Measurements from ENCODE around the gene HDAC4.

Gene HDAC4

DNA sequence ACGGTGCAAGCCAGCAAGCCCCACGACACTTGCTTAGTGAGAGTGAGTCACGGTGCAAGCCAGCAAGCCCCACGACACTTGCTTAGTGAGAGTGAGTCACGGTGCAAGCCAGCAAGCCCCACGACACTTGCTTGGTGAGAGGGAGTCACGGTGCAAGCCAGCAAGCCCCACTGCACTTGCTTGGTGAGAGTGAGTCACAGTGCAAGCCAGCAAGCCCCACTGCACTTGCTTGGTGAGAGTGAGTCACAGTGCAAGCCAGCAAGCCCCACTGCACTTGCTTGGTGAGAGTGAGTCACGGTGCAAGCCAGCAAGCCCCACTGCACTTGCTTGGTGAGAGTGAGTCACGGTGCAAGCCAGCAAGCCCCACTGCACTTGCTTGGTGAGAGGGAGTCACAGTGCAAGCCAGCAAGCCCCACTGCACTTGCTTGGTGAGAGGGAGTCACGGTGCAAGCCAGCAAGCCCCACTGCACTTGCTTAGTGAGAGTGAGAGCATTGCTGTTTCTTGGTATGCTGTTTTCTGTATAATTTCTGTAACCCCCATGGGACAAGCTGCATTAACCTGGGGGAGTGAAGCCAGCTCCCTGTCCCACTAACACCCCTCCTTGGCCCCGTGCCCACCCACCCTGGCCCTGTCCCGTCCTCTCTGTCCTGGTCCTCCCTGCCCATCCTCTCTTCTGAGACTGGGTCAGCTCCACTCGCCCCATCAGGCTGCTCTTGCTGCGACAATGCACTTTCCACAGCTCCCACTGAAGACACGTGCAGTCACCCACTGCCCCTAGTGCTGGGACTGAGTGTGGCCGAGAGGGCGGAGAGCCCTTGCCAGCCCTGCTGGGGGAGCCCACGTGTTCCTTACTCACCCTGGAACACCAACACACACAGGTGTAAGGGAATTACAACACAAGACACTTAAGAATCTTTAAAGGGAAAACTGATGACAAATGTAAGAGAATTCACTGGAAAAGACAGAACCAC is 331.2 kb downstream of the HDAC4 start:
- peak; percentile 28 for DNase-seq

DNA sequence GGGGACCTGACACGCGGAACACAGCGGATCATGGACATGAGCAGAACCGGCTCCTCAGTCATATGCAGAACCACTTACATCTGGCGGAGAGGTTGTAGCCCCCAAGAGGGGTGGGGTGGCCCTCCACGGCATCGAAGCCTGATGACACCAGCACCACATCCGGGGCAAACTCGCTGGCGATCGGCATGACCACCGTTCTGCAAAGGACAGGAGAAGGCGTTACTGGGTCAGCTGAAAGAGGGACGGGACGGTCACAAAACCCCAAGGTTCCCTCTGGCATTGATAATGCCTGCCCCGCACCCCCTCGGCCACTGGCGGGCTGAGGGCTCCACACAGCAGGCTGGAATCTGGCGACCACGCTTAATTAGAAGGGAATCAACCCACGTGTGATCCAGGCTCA is 332.4 kb downstream of the HDAC4 start:
- DNase-seq = no peak

DNA sequence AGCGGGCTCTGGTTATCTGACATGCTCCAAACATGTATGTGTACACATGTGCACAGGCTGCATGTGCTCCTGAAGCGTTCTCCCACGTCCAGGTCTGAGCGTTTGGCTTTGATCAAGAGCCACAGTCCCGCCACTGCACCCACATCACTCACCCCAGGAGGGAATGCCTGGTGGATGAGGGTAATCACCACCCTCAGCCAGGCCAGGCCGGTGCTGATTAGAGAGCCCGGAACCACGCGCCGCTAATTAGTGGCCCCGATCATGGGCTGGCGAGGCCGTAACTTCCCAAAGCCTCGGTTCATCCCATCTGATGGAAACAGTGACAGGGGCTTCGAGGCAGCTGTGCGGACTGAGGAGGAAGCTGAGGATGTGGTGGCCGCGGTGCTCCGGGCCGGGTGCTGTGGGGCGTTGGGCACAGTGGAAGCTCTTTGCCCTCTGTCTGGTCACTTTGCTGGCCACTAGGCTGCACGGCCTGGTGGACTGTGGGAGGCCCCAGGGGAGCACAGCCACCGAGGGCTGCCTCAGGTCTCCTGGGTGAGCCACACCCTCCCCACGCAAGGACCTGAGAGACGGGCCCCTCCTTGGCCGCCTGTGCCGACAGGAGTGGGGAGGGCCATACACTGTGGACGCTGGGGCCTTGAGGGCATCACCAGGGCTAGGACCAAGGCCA is 333.5 kb downstream of the HDAC4 start:
- DNase-seq = no peak

DNA sequence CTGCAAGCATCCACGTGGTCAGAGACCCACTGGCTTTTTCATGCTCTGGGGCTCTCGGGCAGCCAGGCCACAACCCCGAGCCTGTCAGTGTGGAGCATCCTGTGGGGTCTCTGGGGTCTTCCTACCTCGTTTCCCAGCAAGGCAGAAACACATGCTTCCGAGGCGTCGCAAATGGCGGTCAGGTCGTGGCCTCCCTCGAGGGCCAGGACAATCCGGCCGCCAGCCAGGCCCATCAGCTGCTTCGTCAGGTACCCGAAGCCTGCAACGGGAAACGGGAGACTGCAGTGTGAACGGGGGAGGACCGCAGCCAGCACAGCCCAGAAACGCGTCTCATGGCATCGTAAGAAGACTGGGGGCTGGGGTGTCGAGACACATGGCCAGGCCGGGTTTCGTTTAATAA is 334.2 kb downstream of the HDAC4 start:
- DNase-seq = no peak

DNA sequence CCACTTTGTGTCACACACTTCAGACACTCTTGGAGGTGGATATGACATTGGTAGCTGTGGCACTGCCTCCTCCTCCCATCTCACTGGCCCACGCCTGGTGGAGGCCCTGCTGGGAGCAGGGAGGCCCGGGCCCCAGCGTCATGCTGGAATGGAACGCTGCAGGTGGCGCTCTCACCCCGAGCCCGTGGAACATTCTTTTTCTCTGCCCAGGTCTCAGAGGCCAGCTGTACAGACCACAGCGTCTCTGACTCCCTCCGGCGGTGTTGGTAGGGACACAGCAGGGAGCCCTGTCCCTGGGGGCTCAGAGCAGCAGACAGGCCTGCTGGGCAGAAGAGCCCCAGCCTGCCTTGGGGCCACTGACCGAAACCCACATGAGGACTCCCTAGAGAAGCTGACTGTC is 334.9 kb downstream of the HDAC4 start:
- no peak for DNase-seq

DNA sequence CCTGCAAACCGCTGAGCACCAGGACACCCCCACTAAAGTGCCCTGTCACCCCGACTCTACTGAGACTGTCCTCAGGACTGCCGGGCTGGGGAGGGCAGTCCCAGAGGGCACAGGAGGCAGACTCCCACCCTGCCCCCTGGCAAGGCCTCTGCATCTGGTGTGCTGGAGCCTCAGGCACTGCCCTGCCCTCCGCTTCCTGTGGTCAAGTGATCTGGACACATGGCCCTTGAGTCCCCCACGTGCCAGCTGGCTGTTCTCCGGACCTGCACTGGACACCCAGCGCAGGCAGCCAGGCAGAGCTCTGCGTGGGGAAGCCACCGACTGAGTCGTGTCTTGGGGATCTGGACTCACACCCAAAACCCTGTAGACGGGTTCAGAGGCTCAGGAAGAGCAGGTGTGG is 335.3 kb downstream of the HDAC4 start:
- no peak for DNase-seq

DNA sequence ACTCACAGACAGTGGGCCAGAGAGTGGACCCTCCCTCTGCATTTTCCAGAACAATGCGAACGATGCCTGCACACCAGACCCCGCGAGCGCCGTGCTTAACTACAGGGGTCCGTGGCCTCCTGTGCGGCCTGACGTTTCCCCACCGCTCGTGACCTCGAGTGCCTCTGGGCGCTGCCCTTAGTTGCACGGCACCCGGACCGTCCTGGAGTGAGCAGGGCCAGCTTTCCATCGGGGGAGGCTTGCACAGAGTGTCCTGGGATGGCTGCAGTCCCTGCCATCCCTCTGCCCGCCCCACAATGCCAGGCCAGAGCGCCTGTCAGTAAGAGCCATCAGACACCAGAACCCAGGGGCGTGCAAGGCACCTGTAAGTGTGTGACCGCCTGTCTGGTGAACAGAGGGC is 335.9 kb downstream of the HDAC4 start:
- no peak for DNase-seq

DNA sequence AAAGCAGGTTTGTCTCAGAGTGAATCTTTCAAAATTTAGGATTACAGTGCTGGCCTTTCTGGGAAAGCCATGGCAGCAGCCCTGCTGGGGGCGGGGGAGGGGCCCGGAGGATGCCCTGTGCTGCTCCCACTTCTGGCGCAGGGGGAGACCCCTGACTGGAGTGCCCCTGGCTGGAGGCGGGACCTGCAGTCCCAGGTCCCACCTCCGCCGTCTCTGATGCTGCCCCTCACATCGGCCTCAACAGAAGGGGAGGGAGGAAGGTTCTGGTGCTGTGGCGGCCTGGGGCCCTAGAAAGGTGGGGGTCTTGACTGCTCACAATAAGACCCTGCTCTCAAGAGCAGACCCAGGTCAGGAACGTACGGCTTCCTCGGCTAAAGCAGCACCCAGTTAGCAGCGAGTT is 336.6 kb downstream of the HDAC4 start:
- DNase-seq = no peak

DNA sequence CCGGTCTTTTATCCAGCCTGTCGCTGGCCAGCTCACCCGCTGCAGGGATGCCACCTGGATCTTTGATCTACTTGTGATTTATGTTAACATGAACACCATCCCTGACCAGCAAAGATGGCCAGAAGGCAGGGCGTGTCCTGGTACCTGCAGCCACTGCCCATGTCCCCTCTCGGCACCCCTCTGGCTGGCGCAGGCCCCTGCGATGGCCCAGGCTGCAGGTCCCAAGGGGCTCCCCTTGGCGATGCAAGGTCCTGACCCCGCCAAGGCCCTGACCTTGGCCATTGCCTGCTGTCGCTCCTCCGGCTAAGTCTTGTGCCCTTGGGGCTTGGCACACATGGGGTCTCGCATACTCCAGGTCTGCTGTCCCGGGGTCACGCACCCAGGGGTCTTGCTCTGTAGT is 338.1 kb downstream of the HDAC4 start:
- no peak for DNase-seq

DNA sequence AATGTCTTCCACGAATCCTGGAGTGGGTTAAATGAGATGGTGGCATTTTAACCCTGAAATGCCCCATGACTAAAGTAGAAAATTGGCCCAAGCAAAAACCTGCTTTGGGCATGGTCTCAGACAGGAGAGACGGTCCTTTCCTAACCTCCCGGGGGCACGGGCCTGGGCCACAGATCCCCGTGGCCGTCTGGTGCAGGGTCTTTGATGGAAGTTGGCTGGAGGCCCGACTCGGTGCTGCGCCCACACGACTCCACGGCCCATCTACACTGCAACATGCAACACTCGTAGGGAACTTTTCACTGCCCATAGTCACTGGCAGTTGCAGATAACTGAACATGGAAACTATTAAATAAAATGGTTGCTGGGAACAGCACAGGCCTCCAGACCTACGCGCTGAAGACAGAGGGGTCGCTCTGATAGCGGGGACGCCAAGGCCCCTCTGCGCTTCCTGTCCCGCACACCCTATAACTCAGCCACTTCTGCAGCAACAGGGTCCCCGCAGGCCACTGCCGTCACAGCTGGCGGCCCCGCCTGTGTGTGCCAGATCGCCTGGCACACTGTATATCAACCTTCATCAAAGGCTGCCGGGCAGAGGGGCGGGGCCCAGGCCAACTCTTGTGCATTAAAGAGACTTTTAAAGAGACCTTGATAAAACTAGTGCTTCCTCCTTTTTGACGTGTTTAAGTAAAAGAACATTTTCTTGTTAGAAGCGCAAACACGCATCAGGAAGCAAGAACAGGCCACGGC is 338.8 kb downstream of the HDAC4 start:
- DNase-seq = no peak

DNA sequence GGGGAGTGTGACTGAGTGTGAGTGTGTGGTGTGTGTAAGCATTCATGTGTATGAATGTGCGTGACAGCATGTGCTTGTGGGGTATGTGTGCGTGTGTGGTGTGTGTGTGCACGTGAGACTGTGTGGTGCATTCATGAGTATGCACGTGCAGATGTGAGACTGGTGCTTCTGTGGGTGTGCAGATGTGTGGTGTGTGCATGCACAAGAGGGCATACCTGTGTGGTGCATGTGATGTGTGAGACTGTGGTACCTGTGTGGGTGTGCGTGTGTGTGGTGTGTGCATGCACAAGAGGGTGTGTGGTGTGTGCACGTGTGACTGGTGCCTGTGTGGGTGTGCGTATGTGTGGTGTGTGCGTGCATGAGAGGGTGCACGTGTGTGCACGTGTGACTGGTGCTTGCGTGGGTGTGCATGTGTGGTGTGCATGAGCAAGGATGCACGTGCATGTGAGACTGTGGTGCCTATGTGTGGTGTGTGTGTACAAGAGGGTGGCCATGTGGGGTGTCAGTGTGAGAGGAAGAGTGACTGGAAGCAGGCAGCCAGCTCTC is 339.6 kb downstream of the HDAC4 start:
- no peak for DNase-seq

DNA sequence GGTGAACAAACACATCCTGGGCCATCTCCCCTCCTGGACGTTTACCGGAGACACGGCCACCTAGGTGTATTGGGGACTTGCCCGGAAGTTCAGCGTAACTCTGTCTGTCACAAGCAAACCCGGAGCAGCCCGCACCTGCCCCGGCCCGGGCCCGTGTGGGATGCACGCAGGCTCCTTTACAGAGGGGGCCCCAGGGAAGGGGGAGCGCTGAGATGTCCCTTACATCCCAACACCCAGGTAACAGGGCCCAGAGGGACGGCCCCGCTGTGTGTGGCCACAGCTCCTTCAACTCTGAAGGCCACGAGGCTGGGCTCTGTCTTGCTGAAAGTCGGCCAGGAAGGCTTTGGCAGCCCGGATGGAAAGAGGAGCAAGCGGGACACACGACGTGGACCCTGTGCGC is 340.1 kb downstream of the HDAC4 start:
- no peak for DNase-seq

DNA sequence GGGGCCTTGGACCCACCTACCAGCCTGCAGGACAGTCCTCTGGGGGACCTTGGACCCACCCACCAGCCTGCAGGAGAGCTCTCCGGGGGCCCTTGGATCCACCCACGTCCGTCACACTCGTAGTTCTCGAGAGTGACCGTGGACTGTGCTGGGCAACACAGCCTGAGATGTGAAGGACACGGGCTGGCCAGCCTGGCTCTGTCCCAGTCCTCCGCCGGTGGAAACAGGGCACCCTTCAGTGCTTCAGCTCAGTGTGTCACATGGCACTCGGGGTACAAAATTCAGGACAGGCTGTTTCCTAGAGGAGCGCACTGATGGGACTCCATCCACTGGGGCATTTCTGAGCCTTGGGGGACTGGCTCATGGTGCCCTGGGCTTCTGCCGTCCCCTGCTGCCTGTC is 341.0 kb downstream of the HDAC4 start:
- no peak for DNase-seq

DNA sequence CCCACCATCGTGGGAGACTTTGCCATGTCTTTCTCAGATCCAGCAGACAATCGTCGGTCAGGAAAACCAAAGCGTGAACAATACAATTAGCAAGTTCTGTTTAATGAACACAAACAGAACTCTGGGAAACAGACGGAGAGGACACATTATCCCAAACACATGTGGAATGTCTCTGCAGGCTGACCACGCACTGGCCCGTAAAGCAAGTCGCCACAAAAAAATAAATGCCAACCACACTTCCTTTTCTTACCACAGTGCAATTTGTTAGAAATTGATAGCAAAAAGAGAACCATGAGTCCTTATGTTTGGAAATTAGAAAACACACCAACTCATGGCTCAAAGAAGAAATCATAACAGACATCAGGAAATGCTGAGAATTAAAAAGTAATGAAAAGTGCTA is 342.1 kb downstream of the HDAC4 start:
- no peak for DNase-seq

DNA sequence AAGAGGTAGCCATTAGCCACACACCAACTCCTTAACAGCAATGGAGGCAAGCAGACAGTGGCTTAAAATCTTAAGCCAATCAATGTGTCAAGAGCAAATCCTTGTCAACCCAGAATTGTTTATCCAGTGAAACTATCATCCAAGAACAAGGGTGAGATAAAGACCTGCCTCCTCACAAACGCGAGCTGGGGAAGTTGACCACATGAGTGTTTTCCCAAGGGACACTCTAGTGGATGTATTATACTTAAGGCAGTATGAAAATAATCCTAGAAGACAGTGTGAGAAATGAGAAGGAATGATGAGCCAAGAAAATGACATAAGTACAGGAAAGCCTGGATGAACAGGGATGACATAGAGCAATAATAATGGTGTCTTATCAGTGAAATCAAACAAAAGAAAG is 343.3 kb downstream of the HDAC4 start:
- no peak for DNase-seq

DNA sequence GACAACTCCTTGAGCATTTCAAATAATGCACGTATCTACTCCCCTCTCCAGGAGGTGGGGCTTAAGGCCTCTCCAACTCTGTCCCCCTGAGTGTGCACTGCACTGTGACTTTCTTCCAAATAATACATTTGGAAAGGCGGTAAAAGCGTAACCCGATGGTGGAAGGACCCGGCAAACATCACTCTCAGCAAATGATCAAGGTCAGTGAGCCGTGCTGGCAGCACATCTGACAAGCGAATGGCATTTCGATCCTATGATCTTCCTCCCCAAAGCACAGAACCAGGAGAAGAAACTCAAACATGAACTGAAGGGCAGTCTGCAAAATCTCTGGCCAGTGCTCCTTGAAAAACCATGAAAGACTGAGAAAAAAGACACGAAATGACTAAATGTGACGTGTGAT is 344.2 kb downstream of the HDAC4 start:
- DNase-seq = no peak

DNA sequence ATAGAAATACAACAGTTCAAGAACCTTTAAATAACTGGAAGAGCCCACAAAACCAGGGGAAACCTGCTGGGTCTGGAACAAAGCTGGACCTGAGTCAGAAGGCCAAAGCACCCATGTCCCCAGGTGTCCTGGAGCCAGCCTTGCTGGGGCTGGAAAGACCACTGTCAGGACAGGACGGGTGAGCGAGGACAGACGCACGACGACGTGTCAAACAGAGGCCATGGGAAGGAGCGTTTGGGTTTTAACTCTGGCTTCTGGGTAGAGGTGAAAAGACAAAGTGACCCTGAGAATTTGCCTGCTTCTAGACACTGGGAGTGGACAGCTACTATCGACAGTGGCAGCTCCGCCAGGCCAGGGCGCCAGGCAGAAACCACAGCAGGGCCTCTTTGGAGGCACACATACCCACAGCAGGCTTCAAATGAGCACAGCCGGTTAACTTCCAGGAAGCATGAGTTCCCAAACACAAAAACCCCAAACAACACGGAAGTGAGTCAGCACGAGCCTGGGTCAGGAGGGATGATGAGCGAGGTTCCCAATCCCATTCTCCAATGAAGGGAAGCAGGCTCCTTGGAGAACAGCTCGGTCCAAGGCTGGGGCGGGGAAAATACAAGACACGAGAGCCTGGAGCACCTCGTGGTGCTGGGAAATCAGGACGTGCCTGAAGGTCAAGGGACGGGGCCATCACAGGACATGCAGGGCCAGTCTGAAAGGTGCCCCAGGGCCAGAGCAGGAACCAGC is 344.9 kb downstream of the HDAC4 start:
- DNase-seq = no peak

DNA sequence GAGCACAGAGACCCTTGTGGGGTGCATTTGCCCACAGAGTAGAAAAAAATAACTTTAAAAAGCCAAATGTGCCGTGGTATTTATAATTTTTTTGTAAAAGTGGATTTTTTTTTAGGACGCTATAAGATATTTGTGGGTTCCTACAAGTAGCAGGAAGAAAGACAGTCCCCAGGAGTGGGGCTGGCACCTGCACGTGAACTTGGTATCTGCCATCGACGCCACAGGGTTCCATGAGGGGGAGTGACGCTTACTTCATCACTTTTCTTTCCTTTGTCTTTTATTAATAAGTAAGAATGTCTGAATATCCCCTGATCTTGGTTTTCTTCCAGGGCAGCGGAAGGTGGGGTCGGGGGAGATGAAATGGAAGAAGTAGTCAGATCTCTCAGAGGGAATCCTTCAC is 345.9 kb downstream of the HDAC4 start:
- DNase-seq = no peak

DNA sequence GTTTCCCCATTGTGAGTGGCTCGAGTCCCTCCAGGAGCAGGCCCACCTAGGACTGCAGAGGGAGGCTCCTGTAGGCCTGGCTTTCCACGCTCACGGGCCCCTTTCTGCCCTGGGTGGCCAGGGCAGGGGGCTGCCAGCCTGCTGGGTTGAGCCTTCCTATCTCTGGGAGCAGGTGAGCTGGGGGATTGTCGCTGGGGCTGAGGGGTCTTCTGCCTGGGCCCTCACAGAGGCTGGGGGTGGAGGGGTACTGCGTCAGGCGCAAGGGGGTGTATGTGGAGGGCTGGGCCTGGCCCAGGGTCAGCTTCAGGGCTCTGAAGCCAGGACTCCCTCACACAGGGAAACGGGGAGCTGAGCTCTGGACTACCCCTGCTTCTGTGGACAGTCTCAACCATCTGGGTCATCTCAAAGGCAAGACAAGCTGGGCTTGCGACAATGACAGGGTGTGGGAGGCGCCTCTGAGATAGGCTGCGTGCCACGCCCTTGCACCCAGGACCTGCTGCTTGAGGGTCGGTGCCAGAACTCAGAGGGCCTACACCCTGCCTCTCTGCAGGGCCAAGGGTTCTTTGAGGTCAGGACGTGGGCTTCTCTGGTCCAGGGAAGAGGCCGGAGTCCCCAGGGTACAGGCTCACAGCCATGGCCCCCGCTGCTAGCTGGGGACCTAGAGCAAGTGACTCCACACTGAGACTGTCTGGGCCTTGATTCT is 346.9 kb downstream of the HDAC4 start:
- no peak for DNase-seq

DNA sequence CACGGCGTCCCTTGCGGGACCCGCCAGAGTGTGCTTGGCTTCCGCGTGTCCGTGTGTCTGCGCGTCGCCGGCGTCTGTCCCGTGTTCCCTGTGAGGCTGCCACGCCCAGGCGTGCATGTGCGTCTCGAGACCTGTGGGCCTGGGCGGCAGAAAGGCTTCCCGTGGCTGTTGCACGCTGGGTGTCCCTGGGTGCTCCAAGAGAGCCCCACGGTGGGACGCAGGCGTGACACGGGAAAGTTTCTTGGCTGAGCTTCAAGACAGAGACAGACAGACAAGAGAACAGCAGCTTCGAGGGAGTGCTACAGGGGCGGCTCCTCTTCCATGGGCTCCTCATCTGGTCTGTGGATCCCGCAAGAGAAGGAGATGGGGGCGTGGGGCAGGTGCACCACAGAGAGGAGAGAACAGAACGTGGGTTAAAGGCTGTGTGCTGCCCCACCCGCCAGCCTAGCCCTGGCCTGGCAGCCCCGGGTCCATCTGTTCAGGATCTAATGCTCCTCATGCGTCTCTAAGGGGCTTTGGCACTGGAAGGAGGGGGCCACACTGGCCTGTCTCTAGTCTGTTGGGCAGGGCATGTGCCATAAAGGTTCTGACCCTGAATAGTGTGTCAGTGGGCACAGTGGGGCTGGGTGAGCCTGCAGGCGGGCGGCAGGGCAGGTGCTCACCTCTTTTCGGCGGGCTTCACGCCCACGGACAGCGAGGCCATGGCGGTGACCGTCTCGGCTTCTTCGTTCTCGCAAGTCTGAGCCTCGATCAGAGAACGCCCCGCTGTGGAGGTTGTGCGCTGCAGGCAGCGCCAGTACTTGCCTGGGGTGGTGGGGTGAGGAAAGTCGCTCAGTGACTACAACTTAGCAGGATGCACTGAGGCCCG is 347.8 kb downstream of the HDAC4 start:
- DNase-seq = no peak

DNA sequence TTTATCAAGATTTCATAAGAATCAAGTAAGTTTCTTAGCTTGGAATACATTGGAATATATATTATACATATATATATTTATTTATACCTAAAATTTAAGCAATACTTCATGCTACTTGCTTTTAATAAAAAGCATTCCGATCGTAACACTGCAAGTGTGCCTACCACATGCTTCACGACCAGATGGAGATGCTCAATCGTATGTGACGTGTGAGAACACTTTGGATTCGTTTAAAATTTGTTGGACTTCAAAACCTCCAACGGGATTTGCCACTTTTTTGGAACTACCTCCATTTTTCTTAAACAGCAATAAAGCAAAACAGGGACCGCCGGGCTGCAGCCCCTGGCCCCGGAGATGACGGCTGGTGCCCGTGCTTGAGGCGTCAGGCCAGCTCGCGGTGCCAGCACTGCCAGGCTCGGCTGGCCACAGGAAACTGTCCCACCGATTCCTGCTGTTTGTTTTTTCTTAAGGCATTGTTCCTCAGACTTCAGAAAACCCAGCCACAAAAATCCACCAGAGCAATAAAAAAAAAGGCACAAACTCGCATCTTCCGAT is 348.9 kb downstream of the HDAC4 start:
- DNase-seq = no peak

All from stimulated activated CD8-positive, alpha-beta memory T cell treated with anti-CD3 and anti-CD28 coated beads, Interleukin-4, amount 100 ng/mL, for 48 hours (primary cell).